ENCODE data around the gene GFER. TPM values are rescaled to one million over a fixed set of nuclear protein-coding genes. Genes with fewer than 3 reads are reported as not detected.

The GFER gene
- polyA plus RNA-seq, 1 of the 3 experiments (the other 2 are of a cell fraction), result 20.4 TPM

DNA sequence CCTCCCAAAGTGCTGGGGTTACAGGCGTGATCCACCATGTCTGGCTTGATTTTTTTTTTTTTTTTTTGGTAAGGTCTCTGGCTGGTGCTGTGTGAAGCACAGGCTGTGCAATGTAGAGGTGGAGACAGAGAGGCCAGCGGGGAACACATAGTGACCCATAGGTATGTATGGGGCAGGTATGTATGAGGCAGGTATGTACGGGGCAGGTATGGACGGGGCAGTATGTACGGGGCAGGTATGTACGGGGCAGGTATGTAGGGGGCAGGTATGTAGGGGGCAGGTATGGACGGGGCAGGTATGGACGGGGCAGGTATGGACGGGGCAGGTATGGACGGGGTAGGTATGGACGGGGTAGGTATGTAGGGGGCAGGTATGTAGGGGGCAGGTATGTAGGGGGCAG is 34.5 kb upstream of the GFER start:
- Histone ChIP-seq H3K4me1 (ENCODE audit: control insufficient read depth in 1 of 2, insufficient read depth in 2 of 2, low read depth in 1 of 2, low read length in 1 of 2) (peaks cover 0 to 5% of the 10 kb centered on the region in 2 experiments; a peak in 1 of 4 replicates), H3K9ac (no peak overlapping the region), H4K20me1 (ENCODE audit: insufficient read depth) (no peaks in the 10 kb centered on the region), H2AFZ (ENCODE audit: low read depth) (no peak overlapping the region), H3K9me2 (no peaks in the 10 kb centered on the region), H3K36me3 (replicated peaks in 1 of 2; ENCODE audit: control insufficient read depth in 1 of 2, insufficient read depth in 2 of 2, low read length in 1 of 2) (no peaks in the 10 kb centered on the region), H3K79me2 (ENCODE audit: insufficient read depth) (no peaks in the 10 kb centered on the region), H3K27ac (ENCODE audit: low read depth in 2 of 2, low read length in 1 of 2) (no peak overlapping the region), H3K4me3 (ENCODE audit: low read depth in 2 of 2, low read length in 1 of 2) (no peak overlapping the region), H3K4me2 (no peak overlapping the region), H3K27me3 (ENCODE audit: insufficient read depth) (no peaks in the 10 kb centered on the region), H3F3A (replicated peaks; ENCODE audit: insufficient read depth) (no peaks in the 10 kb centered on the region), H3K9me3 (no peaks in the 10 kb centered on the region)
- POLR2A ChIA-PET, result no interaction called here
- TF ChIP-seq EP300 (IDR thresholded peaks at IDR 0.05; ENCODE audit: borderline replicate concordance in 1 of 2, low read depth in 1 of 2, low read length in 1 of 2), result no peak
- TF ChIP-seq, protein P1, sequence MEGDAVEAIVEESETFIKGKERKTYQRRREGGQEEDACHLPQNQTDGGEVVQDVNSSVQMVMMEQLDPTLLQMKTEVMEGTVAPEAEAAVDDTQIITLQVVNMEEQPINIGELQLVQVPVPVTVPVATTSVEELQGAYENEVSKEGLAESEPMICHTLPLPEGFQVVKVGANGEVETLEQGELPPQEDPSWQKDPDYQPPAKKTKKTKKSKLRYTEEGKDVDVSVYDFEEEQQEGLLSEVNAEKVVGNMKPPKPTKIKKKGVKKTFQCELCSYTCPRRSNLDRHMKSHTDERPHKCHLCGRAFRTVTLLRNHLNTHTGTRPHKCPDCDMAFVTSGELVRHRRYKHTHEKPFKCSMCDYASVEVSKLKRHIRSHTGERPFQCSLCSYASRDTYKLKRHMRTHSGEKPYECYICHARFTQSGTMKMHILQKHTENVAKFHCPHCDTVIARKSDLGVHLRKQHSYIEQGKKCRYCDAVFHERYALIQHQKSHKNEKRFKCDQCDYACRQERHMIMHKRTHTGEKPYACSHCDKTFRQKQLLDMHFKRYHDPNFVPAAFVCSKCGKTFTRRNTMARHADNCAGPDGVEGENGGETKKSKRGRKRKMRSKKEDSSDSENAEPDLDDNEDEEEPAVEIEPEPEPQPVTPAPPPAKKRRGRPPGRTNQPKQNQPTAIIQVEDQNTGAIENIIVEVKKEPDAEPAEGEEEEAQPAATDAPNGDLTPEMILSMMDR (IDR thresholded peaks at IDR 0.05), result no peak
- no peak for TF ChIP-seq FOSL2 (IDR thresholded peaks at IDR 0.05; ENCODE audit: borderline replicate concordance, low read depth)
- TF ChIP-seq RXRA (IDR thresholded peaks at IDR 0.05; ENCODE audit: borderline replicate concordance, low read depth), result no peak
- no peak for TF ChIP-seq RFX5 (IDR thresholded peaks at IDR 0.05; ENCODE audit: low read length)
- no peak for TF ChIP-seq EZH2phosphoT487 (IDR thresholded peaks at IDR 0.05; ENCODE audit: borderline replicate concordance, low read depth)
- DNase-seq, result no peak
- 79% methylated on average over 11 of the region's 11 CpGs for WGBS (ENCODE audit: low lambda C conversion rate)
- CTCF ChIA-PET, result interaction anchor here (1.1 kb wide), 1 partner anchor 9 kb away, joined by 5 read pairs; no protein-coding TSS in a partner anchor

DNA sequence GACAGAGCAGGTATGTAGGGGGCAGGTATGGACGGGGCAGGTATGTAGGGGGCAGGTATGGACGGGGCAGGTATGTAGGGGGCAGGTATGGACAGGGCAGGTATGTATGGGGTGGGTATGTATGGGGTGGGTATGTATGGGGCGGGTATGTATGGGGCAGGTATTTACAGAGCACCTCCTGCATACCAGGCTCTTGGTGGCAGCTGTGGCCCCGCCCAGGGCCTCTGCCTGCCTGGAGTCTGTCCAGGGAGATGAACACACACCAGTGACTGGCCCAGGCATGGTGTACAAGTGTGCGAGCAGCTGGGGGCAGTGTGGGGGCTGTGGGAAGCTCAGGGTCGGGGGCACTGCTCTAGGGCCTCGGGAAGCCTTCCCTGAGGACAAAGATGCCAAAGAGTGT is 33.9 kb upstream of the GFER start:
- no peak overlapping the region for H3K9ac ChIP-seq
- DNase-seq, result no peak
- ChIA-PET POLR2A (no interaction called here), CTCF (interaction anchor here (1.1 to 2.1 kb wide), 3 partner anchors 9 to 21 kb away, joined by 3 to 13 read pairs (median 5); no protein-coding TSS in a partner anchor)
- no peaks in the 10 kb centered on the region for H3F3A ChIP-seq (replicated peaks; ENCODE audit: insufficient read depth)
- no peaks in the 10 kb centered on the region for H3K27me3 ChIP-seq (ENCODE audit: insufficient read depth)
- WGBS (ENCODE audit: low lambda C conversion rate), result 54% methylated on average over 7 of the region's 7 CpGs
- H3K27ac ChIP-seq (ENCODE audit: low read depth in 2 of 2, low read length in 1 of 2), result no peak overlapping the region
- H3K9me2 ChIP-seq, result no peaks in the 10 kb centered on the region
- H2AFZ ChIP-seq (ENCODE audit: low read depth), result no peak overlapping the region
- H3K4me3 ChIP-seq (ENCODE audit: low read depth in 2 of 2, low read length in 1 of 2), result no peak overlapping the region
- H3K4me1 ChIP-seq (ENCODE audit: control insufficient read depth in 1 of 2, insufficient read depth in 2 of 2, low read depth in 1 of 2, low read length in 1 of 2), result peaks cover 0 to 9% of the 10 kb centered on the region in 2 experiments; a peak in 1 of 4 replicates
- H3K9me3 ChIP-seq, result no peaks in the 10 kb centered on the region
- H3K79me2 ChIP-seq (ENCODE audit: insufficient read depth), result no peaks in the 10 kb centered on the region
- no peak for TF ChIP-seq SMC3 (IDR thresholded peaks at IDR 0.05; ENCODE audit: low read depth, low read length)
- no peaks in the 10 kb centered on the region for H3K36me3 ChIP-seq (replicated peaks in 1 of 2; ENCODE audit: control insufficient read depth in 1 of 2, insufficient read depth in 2 of 2, low read length in 1 of 2)
- no peak overlapping the region for H3K4me2 ChIP-seq
- H4K20me1 ChIP-seq (ENCODE audit: insufficient read depth), result no peaks in the 10 kb centered on the region

DNA sequence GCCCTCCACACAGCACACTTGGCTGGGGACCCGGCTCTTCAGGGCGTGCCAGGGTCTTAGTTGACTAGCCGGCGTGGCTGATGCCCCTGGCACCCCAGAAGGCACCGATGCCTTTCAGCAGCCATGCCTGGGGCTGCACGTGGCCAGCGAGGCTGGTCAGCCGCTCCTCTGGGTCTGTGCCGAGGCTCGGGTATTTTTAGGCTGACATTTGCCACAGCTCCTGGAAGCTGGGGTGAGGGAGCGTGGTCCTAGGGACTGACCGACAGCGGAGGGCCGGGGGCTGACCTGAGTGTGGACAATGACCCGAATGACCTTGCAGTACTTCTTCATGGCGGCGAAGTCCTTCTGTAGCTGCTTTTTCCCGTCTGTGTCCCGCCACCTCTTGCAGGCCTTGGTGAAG is 33.4 kb upstream of the GFER start:
- no peaks in the 10 kb centered on the region for H3K9me2 ChIP-seq
- H2AFZ ChIP-seq (ENCODE audit: low read depth), result no peak overlapping the region
- no peak overlapping the region for H3K9ac ChIP-seq
- H3K4me2 ChIP-seq, result no peak overlapping the region
- peaks cover 0 to 9% of the 10 kb centered on the region in 2 experiments; a peak in 1 of 4 replicates for H3K4me1 ChIP-seq (ENCODE audit: control insufficient read depth in 1 of 2, insufficient read depth in 2 of 2, low read depth in 1 of 2, low read length in 1 of 2)
- no peak for DNase-seq
- no peaks in the 10 kb centered on the region for H3F3A ChIP-seq (replicated peaks; ENCODE audit: insufficient read depth)
- no peak overlapping the region for H3K27ac ChIP-seq (ENCODE audit: low read depth in 2 of 2, low read length in 1 of 2)
- ChIA-PET POLR2A (no interaction called here), CTCF (interaction anchor here (1.1 to 2.1 kb wide), 3 partner anchors 8 to 21 kb away, joined by 3 to 13 read pairs (median 5); no protein-coding TSS in a partner anchor)
- H3K9me3 ChIP-seq, result no peaks in the 10 kb centered on the region
- no peaks in the 10 kb centered on the region for H3K27me3 ChIP-seq (ENCODE audit: insufficient read depth)
- H4K20me1 ChIP-seq (ENCODE audit: insufficient read depth), result no peaks in the 10 kb centered on the region
- H3K79me2 ChIP-seq (ENCODE audit: insufficient read depth), result no peaks in the 10 kb centered on the region
- no peak overlapping the region for H3K4me3 ChIP-seq (ENCODE audit: low read depth in 2 of 2, low read length in 1 of 2)
- 83% methylated on average over 5 of the region's 19 CpGs for WGBS (ENCODE audit: low lambda C conversion rate)
- H3K36me3 ChIP-seq (replicated peaks in 1 of 2; ENCODE audit: control insufficient read depth in 1 of 2, insufficient read depth in 2 of 2, low read length in 1 of 2), result no peaks in the 10 kb centered on the region
- TF ChIP-seq RAD21 (IDR thresholded peaks at IDR 0.05; ENCODE audit: low read length) (no peak), RXRA (IDR thresholded peaks at IDR 0.05; ENCODE audit: borderline replicate concordance, low read depth) (no peak), RFX5 (IDR thresholded peaks at IDR 0.05; ENCODE audit: low read length) (no peak), MEF2A (IDR thresholded peaks at IDR 0.05; ENCODE audit: borderline replicate concordance, low read depth) (no peak)
- TF ChIP-seq, protein P2, sequence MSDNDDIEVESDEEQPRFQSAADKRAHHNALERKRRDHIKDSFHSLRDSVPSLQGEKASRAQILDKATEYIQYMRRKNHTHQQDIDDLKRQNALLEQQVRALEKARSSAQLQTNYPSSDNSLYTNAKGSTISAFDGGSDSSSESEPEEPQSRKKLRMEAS (IDR thresholded peaks at IDR 0.05; ENCODE audit: low read depth), result no peak
- TF ChIP-seq, protein P3, sequence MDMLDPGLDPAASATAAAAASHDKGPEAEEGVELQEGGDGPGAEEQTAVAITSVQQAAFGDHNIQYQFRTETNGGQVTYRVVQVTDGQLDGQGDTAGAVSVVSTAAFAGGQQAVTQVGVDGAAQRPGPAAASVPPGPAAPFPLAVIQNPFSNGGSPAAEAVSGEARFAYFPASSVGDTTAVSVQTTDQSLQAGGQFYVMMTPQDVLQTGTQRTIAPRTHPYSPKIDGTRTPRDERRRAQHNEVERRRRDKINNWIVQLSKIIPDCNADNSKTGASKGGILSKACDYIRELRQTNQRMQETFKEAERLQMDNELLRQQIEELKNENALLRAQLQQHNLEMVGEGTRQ (IDR thresholded peaks at IDR 0.05; ENCODE audit: borderline replicate concordance, low read depth, low read length), result no peak
- TF ChIP-seq, protein P4, sequence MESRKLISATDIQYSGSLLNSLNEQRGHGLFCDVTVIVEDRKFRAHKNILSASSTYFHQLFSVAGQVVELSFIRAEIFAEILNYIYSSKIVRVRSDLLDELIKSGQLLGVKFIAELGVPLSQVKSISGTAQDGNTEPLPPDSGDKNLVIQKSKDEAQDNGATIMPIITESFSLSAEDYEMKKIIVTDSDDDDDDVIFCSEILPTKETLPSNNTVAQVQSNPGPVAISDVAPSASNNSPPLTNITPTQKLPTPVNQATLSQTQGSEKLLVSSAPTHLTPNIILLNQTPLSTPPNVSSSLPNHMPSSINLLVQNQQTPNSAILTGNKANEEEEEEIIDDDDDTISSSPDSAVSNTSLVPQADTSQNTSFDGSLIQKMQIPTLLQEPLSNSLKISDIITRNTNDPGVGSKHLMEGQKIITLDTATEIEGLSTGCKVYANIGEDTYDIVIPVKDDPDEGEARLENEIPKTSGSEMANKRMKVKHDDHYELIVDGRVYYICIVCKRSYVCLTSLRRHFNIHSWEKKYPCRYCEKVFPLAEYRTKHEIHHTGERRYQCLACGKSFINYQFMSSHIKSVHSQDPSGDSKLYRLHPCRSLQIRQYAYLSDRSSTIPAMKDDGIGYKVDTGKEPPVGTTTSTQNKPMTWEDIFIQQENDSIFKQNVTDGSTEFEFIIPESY (IDR thresholded peaks at IDR 0.05; ENCODE audit: borderline replicate concordance, low read depth), result no peak
